Middle frontal gyrus (tissue), 1 donor: Measurements from ENCODE around the gene CLIC4.
"Not testable (repeated sequence)": the region's sequence is repeated elsewhere in the genome, so short reads cannot be mapped to it uniquely, and the experiment has no call there.

Experiments used
- DNase-seq: peaks from one replicate; pipeline ENCODE4 v3.0.0-alpha.2; 2015; ENCODE audit warnings: low spot score; ENCODE audit errors: extremely low spot score

The CLIC4 gene

DNA sequence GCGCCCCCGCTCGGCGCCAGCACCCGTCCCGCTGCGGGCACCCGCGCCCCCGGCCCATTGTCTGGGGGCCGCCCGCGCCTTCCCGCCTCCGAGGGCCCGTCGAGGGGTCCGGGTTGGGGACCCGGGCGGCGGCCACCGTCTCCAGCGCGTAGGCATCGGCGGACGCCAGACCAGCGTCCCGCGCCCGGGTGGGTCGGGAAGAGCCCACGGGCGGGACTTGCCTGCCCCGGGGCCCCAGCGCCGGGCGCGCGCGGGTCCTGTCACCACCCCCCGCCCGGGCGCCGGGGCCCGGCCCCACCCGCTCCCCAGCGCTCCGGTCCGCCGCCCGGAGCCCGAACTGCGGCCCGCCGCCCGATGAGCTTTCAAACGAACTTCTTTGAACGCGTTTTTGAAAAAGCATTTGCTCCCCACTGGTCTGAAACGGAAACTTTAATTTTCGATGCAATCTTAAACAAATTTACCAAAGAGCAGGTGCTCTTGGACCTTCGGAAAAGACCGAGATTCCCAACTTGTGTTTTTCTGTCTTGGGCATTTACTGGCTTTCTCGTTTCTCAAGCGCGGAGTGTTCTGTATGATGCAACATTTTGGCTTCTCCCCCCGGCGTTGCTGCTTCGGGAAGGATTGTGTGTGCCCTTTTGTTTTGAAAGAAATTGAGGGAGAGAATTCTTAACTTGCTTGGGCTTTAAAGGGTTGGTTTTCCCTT, 615 bp downstream of the CLIC4 start:
- no peak for DNase-seq

DNA sequence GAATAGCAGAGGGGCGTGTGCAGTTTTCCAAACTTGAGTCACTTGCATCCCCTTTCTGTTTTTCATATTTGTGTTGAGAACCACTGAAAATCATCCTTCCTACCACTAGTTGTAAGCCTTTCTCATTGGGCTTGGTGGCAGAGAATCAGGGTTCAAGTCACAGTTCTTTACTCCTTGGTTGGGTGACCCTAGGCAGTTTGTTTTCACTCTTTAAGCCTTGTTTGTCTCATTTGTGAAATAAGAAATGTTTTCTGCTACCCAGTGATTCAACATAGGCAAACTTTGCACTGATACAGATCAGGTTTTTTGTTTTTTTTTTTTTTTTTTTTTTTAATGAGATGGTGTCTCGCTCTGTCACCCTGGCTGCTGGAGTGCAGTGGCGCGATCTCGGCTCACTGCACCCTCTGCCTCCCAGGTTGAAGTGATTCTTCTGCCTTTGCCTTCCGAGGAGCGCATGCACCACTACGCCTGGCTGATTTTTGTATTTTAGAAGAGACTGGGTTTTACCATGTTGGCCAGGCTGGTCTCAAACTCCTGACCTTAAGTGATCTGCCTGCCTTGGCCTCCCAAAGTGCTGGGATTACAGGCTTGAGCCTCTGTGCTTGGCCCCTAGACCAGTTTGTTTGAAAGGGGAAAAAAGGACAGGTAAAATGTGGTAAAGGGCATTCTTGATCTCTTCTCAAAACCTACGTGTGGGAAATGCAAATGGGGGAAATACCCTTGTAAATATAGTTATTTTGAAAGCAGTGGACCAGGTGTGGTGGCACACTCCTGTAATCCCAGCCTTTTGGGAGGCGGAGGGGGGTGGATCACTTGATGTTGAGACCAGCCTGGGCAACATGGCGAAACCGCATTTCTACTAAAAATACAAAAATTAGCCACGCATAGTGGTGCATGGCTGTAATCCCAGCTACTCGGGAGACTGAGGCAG, 3.2 kb downstream of the CLIC4 start:
- DNase-seq: no peak

DNA sequence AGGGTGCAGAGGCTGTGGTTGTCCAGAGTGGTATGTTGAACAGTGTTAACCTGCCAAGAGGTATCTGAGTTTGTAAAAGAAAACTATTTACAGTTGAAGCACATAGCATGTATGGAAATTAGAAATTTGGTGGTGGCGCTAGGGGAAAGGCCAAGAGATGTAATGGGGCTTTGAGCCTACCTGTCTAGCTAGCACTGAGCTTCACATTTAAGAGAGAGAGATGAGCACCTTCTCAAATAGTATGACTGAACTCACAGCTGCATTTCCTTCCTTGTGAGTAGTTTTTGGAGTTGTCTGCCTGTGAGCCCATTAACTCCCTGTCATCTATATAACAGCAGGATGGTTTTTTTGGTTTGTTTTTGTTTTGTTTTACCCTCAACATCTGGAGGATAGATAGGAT, 4.0 kb downstream of the CLIC4 start:
- no peak for DNase-seq

DNA sequence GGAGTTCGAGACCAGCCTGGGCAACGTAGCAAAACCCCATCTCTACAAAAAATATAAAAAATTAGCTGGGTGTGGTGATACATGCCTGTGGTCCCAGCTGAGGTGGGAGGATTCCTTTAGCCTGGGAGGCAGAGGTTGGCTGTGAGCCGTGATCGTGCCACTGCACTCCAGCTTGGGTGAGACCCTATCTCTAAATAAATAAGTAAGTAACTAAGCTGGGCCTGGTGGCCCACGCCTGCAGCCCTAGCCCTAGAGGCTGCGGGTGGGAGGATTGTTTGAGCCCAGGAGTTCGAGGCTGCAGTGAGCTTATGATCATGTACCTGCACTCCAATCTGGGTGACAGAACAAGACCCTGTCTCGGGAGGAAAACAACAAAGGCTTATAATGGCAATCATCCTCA, 4.6 kb downstream of the CLIC4 start:
- no peak for DNase-seq

DNA sequence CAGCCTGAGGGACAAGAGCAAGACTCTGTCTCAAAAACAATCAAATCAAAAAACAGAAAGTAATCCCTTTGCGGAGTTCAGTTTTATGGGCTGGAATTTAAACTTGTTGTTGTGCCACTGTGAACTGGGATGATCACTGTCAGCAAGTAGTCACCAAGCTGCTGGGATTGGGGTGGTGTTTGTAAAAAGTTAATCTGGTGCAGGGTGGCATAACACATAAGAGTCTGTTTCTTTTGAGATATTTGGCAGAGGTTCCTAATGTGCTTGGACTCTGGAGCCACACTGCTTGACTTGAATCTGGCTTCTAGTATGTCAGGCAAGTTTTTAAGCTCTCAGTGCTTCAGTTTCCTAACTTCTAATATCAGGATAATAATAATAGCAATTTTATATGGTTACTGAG, 6.6 kb downstream of the CLIC4 start:
- DNase-seq: no peak

DNA sequence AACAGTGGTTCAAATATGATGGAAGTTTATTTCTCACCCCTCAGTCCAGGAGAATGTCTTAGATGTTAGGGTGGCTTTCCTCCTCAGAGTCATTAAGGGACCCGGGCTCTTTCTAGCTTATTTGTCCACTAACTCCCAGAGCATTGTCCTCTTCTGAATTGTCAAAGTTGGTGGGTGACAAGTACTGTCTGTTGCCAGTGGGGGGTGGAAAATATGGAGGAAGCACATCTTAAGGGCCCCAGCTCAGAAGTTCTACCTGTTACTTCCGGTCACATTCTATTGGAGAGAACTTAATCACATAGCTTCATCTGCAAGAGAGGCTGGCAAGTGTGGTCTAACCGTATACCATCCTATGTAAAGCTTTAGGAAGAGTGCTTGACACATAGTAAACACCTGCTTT, 7.1 kb downstream of the CLIC4 start:
- no peak for DNase-seq

DNA sequence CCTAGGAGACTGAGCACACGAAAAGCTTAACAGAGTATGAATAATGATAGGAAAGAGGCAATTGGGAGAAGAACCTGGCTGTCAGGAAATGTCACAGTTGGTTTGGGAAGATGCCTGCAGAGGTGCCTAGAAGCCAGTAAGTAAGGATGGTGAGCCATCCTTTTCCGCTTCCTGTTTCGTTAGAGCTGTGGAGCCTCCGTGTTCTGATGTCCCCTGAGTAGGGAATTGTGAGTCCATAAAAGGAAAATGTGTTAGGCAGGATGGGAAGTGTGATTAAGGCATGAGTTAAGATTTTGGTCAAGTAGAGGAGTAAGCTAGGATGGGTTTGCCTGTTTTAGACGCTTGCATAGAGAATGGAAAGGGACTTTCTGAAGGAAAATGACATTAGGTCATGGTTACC, 9.0 kb downstream of the CLIC4 start:
- DNase-seq: no peak

DNA sequence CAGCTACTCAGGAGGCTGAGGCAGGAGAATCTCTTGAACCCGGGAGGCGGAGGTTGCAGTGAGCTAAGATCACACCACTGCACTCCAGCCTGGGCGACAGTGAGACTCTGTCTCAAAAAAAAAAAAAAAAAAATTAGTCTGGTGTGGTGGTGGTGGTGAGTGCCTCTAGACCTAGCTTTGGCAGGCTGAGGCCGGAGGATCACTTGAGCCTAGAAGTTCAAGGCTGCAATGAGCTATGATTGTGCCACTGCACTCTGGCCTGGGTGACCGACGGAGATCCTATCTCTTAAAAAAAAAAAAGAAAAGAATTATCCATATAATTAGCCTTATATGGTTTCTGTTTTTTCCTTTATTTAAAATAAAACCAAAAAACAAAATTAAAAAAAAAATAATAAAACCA, 10.1 kb downstream of the CLIC4 start:
- not testable (repeated sequence) for DNase-seq

DNA sequence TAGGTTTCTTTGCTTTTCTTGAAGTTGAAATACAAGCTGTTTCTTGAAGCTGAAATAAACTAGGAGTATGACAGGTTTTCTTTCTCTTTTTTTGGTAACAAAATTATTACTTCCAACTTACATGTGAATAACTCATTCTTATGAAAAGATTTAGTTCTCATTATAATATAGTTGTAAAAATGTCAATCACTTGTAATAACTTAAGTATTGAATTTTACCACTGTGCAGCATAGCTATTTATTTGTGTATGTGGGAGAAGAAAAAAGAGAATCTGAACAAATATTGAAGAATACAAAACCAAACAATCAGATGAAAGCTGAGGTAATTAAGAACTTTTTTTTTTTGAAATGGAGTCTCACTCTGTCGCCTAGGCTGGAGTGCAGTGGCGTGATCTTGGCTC, 11.1 kb downstream of the CLIC4 start:
- no peak for DNase-seq

DNA sequence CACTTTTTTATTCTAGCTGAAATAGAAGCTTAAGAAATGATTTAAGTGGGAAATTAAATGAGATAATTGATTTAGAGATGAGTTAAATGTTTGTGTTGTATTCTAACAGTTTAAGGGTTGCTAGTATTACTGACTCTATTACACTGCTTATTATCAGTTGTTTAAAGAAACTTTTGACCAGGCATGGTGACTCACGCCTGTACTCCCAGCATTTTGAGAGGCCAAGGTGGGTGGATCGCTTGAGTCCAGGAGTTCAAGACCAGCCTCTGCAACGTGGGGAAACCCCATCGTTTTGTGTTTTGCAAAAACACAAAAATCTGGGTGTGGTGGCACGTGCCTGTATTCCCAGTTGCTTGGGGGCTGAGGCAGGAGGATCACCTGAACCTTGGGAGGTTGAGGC, 14.2 kb downstream of the CLIC4 start:
- DNase-seq: no peak

DNA sequence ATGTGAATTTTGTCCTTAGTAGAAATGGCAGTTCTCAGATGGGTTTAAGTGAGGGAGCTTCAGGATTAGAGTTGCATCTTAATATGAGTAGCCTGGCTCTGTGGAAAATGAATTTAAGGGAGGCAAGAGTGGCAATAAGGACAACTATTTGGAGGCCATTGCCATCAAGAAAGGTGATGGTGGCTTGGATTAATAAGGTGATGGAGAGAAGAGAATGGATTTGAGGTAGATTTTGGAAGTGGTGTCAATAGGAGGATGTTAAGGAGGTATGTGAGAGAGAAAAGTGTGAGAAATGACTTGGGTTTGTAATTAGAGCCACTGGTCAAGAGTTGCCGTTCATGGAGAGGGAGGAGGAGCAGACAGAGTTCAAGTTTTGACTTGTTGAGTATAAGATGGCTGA, 16.3 kb downstream of the CLIC4 start:
- DNase-seq: no peak

DNA sequence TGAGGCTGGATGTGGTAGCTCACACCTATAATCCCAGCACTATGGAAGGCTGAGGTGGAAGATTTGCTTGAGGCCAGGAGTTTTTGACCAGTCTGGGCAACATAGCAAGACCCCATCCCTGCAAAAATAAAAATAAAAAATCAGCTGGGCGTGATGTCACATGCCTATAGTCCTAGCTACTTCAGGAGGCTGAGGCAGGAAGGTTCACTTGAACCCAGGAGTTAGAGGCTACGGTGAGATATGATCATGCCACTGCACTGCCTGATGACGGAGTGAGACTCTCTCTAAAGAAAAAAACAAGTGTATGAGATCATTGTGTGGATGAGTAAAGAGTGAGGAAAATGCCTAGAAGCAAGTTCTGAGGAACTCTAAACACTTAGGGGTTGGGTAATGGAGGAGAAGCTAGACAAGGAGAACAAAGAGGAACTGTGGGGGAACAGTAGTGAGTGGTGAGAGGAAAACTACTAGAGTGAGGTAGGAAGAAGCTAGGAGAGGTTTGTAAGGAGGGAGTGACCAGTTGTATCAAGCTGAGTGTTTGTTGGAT, 17.0 kb downstream of the CLIC4 start:
- no peak for DNase-seq

DNA sequence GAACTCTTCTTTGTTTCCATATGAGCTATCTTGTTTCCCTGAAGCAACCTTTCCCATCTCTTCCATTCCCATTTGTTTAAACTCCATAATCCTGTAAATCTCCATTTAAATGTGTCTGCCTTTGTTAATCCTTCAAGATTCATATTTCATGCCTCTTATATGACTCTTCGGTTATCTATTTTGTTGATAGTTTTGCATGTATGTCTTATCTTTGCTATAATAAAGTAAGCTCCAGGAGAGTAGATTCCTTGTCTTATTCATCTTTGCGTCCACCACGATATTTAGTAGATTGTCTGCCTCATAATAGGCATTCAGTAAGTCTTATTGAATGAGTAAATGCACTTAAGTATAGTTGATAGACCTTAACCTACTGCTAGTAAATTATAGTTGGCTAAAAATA, 18.4 kb downstream of the CLIC4 start:
- no peak for DNase-seq

DNA sequence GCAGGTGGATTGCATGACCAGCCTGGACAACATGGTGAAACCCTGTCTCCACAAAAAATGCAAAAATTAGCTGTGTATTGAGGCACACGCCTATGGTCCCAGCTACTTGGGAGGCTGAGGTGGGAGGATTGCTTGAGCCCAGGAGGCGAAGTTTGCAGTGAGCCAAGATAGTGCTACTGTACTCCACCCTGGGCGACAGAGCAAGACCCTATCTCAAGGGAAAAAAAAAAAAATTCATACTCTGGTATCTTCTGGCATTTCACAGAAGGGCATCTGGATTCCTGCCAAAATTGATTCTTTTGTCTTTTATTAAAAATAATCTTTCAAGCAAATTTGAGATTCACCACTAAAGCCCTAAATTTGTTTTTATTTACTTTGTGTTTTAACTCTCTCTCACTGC, 19.2 kb downstream of the CLIC4 start:
- no peak for DNase-seq

DNA sequence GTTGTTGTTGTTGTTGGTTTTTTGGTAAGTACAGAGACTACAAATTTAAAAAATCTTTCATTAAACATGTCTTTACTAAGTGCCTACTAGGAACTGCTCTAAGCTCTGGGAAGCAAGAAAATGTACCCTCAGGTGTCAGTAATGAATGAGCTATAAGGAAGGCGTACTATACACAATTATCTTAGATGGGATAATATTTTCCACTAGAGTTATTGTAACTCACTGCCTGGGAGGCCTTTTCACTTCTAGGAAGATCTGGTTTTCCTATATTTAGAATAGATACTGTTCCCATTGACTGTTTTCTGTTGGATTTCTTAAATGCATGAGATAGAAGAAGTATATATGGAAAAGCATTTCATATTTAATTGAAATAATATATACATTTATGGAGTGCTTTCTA, 19.6 kb downstream of the CLIC4 start:
- DNase-seq: no peak

DNA sequence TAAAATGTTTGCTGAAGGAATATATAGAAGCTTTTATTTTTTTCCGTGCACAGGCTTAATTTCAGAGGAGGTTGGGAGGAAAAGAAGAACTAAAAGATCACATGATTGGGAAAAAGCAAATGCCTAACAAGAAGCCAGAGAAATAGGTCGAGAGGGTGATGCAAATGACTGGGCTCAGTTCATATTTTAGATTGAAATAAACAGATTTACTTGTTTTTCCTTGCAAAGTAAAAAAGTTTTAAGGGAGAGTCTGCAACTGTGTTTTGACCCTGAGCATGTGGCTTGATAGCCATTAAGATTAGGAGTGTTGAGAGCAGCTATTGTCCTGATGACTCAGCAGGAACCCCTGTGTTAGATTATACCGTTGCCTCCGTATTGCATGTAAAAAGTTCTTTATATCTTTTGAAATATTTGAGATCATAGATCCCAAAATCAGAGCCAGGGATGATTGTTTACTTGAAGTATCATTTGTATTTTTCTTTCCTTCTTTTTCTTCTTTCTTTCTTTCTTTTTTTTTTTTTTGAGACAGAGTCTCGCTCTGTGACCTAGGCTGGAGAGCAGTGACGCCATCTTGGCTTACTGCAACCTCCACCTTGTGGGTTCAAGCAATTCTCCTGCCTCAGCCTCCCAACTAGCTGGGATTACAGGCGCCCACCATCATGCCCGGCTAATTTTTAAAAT, 20.2 kb downstream of the CLIC4 start:
- no peak for DNase-seq

DNA sequence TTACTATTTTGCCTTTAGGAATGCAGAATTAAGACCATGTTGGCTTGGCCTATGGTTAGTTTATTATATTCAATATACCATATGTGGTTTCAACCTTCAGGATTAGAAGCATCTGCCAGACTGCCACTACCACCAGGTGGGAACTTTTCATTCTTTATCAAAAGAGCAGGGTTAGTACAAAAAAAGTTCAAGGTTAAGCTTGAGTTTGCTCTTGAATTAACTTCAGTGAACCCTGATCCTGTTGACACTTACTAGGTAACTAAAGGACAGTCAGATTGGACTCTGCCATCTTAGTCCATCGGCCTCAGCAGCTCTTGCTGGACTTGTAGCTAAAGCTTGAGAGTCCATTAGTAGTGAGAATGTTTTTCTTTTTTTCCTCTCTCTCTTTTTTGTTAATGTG, 22.1 kb downstream of the CLIC4 start:
- DNase-seq: no peak

DNA sequence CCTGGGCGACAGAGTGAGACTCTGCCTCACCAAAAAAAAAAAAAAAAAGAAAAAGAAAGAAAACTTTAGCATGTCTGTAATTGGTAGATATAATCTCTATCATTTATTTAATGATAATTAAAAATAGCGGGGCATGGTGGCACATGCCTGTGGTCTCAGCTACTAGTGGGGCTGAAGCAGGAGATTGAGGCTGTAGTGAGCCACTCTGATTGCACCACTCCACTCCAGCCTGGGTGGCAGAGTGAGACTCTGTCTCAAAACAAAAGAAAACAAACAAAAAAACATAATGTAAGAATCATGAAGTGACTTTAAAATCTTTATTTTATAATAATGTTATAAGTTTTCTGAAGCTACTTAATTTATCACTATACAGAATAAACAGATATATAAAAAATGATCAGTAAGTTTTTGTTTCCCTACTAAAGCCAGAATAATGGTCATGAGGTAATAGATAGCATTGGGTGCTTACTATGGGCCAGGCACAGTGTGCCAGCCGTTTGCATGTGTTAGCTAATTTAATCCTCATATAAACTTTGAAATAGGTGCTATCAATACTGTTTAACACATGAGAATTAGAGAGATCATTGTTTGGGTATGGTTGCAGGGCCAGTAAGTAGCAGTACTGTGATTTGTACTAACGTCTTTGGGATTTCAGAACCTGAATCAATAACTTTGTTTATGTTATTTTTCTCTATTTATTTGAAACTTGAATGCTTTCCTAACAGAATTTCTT, 23.8 kb downstream of the CLIC4 start:
- DNase-seq: no peak

DNA sequence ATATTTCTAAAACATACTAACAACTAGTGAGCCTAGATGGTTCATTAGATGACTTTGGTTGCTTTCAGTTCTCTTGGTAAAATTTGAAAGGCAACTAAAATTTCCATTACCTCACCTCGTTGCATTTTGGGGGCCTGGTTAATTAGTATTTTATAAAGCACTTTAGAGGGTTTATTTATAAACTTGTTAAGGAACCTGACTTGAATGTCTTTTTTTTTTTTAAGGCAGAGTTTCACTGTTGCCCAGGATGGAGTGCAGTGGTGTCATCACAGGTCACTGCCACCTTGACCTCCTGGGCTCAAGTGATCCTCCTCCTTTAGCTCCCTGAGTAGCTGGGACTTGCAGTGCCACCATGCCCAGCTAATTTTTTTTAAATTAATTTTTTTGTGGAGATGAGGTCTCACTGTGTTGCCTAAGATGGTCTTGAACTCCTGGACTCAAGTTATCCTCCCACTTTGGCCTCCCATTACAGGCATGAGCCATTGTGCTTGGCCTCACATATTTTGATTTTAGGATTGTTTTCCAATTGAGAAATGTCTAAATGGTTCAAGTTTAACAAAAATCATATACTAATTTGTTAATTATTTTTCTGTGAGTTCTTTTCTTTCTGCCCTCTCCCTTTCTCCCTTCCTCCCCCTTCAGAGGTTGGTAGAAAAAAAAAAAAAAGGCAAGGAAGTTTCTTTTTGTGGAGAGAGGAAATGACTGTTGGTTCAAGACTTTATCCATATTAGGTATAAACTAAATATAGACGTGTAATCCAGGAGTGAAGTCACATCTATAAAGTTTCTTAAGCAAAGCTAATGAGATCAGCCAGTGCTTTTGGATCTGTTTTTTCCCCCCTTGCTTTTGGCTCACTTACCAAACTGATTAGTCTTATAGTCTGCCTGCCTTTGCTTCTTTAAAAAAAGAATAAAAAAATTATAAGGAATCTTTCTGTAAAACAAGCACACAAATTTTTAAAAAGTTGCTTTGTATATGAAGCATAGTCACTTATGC, 24.7 kb downstream of the CLIC4 start:
- no peak for DNase-seq

DNA sequence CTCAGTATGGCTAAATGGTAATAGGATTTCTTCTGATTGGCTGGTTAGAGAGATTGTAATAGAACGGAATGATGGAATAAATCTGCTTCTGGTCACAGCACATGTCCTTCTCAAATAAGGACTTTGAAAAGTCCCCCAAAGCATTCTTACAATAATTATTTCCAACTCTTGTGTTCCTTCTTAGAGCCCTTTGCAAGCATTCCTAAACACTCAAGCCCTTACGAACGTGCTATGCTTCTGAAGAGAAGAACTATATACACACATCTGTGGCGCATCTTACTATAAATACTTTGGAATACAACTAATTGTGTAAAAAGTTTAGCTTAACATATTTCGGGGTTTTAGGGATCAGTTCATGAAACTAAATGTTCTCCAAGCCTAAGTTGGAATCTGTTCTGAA, 25.6 kb downstream of the CLIC4 start:
- DNase-seq: no peak
